ENCODE measurements around the gene SRRM1. TPM values are rescaled to one million over a fixed set of nuclear protein-coding genes. Genes with fewer than 3 reads are reported as not detected.

Gene SRRM1
- total and polyA plus RNA-seq, 2 experiments from 2014 or later, result 118 to 666 TPM

DNA sequence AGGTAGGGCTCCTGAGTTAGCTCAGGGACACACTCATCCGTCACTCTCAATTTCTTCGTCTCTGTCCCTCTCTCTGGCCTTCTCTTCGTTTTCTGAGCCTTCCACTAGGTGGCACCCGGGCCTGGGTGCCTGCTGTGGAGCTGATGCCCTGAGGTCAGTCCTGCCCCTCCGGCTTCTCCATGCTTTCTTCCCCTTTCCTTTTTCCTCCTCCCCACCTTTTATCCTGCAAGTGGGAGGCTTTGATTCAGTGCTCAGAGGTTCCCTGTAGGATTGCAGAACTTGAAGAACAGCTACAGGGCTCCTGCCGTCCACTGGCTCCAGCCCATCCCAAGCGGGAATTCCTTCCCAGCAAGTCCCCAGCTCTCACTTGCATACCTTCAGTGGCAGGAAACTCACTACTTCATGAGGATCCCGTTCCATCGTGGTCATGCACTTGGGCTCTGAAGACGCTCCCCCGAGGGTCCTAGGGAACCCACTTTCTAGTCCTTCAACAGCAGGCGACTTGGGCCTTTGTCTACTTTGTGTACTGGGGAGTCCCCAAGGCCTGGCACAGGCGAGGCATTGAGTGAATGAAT lies 45.6 kb downstream of the SRRM1 start:
- Histone ChIP-seq H3F3A (replicated peaks; ENCODE audit: low read depth) (no peaks in the 10 kb centered on the region), H3K27me3 (ENCODE audit: insufficient read depth) (no peaks in the 10 kb centered on the region), H3K27ac (ENCODE audit: low read depth) (no peak overlapping the region), H3K79me2 (replicated peaks; ENCODE audit: insufficient read depth) (no peaks in the 10 kb centered on the region), H3K4me2 (no peak overlapping the region), H3K9me2 (ENCODE audit: insufficient read depth) (no peaks in the 10 kb centered on the region), H4K20me1 (replicated peaks; ENCODE audit: insufficient read depth) (no peaks in the 10 kb centered on the region), H3K4me3 (no peak overlapping the region), H3K4me1 (ENCODE audit: insufficient read depth) (no peaks in the 10 kb centered on the region), H2AFZ (no peak overlapping the region), H3K36me3 (ENCODE audit: insufficient read depth) (no peaks in the 10 kb centered on the region)
- Mint-ChIP-seq H3K27me3 (ENCODE audit: insufficient read depth, low read depth, poor library complexity) (peaks cover 9% of the 10 kb centered on the region), H3K27ac (no peak overlapping the region), H3K4me1 (peaks cover 4% of the 10 kb centered on the region; the same call in 1 of the 3 replicates), H3K4me3 (no peak overlapping the region), H3K36me3 (ENCODE audit: low read depth) (peaks cover 6% of the 10 kb centered on the region; the same call in 2 of the 3 replicates), H3K9me3 (peaks cover 10% of the 10 kb centered on the region; the same call in 2 of the 3 replicates)
- DNase-seq (ENCODE audit: low spot score) (peak; percentile 90), ATAC-seq (peak; percentile 94)
- TF ChIP-seq CREB1 (CRISPR knock-in tag; IDR thresholded peaks at IDR 0.05; ENCODE audit: low read depth), result no peak
- TF ChIP-seq, protein P1, sequence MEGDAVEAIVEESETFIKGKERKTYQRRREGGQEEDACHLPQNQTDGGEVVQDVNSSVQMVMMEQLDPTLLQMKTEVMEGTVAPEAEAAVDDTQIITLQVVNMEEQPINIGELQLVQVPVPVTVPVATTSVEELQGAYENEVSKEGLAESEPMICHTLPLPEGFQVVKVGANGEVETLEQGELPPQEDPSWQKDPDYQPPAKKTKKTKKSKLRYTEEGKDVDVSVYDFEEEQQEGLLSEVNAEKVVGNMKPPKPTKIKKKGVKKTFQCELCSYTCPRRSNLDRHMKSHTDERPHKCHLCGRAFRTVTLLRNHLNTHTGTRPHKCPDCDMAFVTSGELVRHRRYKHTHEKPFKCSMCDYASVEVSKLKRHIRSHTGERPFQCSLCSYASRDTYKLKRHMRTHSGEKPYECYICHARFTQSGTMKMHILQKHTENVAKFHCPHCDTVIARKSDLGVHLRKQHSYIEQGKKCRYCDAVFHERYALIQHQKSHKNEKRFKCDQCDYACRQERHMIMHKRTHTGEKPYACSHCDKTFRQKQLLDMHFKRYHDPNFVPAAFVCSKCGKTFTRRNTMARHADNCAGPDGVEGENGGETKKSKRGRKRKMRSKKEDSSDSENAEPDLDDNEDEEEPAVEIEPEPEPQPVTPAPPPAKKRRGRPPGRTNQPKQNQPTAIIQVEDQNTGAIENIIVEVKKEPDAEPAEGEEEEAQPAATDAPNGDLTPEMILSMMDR (conservative IDR thresholded peaks at IDR 0.05; ENCODE audit: low read depth in 2 of 2), result peak; percentile 87 to 98

DNA sequence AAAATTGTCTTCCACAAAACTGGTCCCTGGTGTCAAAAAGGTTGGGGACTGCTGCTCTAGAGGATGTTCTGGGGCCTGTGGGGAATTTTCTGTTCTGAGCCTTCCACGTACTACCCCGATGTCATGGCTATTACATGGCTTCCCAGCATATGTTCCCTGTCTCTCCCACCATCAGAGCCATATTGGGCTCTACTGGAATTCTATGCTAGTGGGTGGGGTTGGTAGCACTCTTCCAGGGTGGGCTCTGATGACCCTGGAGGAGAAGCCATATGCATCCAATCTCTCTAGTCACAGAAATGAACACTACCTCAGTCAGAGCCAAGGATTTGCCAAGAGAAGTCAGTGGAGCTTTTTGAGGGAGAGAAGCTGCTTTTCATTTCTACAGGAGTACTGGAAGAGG lies 47.9 kb downstream of the SRRM1 start:
- Mint-ChIP-seq H3K36me3 (ENCODE audit: low read depth) (peaks cover 6% of the 10 kb centered on the region; the same call in 2 of the 3 replicates), H3K9me3 (peaks cover 10% of the 10 kb centered on the region; the same call in 2 of the 3 replicates), H3K4me3 (no peak overlapping the region), H3K27ac (no peak overlapping the region), H3K27me3 (ENCODE audit: insufficient read depth, low read depth, poor library complexity) (peaks cover 12% of the 10 kb centered on the region), H3K4me1 (peaks cover 4% of the 10 kb centered on the region; the same call in 1 of the 3 replicates)
- Histone ChIP-seq H3F3A (replicated peaks; ENCODE audit: low read depth) (no peaks in the 10 kb centered on the region), H3K4me1 (ENCODE audit: insufficient read depth) (no peaks in the 10 kb centered on the region), H3K27ac (ENCODE audit: low read depth) (no peak overlapping the region), H3K79me2 (replicated peaks; ENCODE audit: insufficient read depth) (no peaks in the 10 kb centered on the region), H3K27me3 (ENCODE audit: insufficient read depth) (no peaks in the 10 kb centered on the region), H3K4me2 (no peak overlapping the region), H2AFZ (no peak overlapping the region), H4K20me1 (replicated peaks; ENCODE audit: insufficient read depth) (no peaks in the 10 kb centered on the region), H3K4me3 (no peak overlapping the region), H3K9me2 (ENCODE audit: insufficient read depth) (no peaks in the 10 kb centered on the region), H3K36me3 (ENCODE audit: insufficient read depth) (no peaks in the 10 kb centered on the region)
- TF ChIP-seq, protein P2, sequence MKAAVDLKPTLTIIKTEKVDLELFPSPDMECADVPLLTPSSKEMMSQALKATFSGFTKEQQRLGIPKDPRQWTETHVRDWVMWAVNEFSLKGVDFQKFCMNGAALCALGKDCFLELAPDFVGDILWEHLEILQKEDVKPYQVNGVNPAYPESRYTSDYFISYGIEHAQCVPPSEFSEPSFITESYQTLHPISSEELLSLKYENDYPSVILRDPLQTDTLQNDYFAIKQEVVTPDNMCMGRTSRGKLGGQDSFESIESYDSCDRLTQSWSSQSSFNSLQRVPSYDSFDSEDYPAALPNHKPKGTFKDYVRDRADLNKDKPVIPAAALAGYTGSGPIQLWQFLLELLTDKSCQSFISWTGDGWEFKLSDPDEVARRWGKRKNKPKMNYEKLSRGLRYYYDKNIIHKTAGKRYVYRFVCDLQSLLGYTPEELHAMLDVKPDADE (IDR thresholded peaks at IDR 0.05), result no peak
- TF ChIP-seq JUNB (IDR thresholded peaks at IDR 0.05; ENCODE audit: unreplicated experiment) (no peak), POLR2AphosphoS5 (IDR thresholded peaks at IDR 0.05; ENCODE audit: low read depth) (no peak), CREB1 (CRISPR knock-in tag; IDR thresholded peaks at IDR 0.05; ENCODE audit: low read depth) (no peak), EZH2 (IDR thresholded peaks at IDR 0.05; ENCODE audit: low read depth, unreplicated experiment) (no peak), EZH2phosphoT487 (IDR thresholded peaks at IDR 0.05; ENCODE audit: unreplicated experiment) (no peak), ZNF114 (CRISPR knock-in tag; IDR thresholded peaks at IDR 0.05) (no peak)
- TF ChIP-seq, protein P3, sequence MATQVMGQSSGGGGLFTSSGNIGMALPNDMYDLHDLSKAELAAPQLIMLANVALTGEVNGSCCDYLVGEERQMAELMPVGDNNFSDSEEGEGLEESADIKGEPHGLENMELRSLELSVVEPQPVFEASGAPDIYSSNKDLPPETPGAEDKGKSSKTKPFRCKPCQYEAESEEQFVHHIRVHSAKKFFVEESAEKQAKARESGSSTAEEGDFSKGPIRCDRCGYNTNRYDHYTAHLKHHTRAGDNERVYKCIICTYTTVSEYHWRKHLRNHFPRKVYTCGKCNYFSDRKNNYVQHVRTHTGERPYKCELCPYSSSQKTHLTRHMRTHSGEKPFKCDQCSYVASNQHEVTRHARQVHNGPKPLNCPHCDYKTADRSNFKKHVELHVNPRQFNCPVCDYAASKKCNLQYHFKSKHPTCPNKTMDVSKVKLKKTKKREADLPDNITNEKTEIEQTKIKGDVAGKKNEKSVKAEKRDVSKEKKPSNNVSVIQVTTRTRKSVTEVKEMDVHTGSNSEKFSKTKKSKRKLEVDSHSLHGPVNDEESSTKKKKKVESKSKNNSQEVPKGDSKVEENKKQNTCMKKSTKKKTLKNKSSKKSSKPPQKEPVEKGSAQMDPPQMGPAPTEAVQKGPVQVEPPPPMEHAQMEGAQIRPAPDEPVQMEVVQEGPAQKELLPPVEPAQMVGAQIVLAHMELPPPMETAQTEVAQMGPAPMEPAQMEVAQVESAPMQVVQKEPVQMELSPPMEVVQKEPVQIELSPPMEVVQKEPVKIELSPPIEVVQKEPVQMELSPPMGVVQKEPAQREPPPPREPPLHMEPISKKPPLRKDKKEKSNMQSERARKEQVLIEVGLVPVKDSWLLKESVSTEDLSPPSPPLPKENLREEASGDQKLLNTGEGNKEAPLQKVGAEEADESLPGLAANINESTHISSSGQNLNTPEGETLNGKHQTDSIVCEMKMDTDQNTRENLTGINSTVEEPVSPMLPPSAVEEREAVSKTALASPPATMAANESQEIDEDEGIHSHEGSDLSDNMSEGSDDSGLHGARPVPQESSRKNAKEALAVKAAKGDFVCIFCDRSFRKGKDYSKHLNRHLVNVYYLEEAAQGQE (IDR thresholded peaks at IDR 0.05; ENCODE audit: unreplicated experiment), result no peak
- TF ChIP-seq, protein P1 (conservative IDR thresholded peaks at IDR 0.05; ENCODE audit: low read depth in 2 of 2), result no peak
- DNase-seq (ENCODE audit: low spot score), result no peak
- no peak for ATAC-seq
